SK-N-SH treated with all-trans-retinoic acid at 6 μM for 48 hours (cell line): ENCODE results near the gene CARS1.

ENCODE experiments used
- ARNTL ChIP-seq: fragments of 450-650 bp; formaldehyde crosslinking; IDR thresholded peaks from 2 replicates; pipeline ENCODE4 v1.5.0; 2020; ENCODE audit warnings: low read depth, mild to moderate bottlenecking, moderate library complexity, borderline replicate concordance
- BACH2 ChIP-seq: fragments of 250-450 bp; sonication (Bioruptor Pico); IDR thresholded peaks from 2 replicates; pipeline ENCODE4 v1.9.0; 2021; ENCODE audit warnings: mild to moderate bottlenecking, borderline replicate concordance
- CREB5 ChIP-seq: fragments of 250-450 bp; sonication (Bioruptor Pico); IDR thresholded peaks from 2 replicates; pipeline ENCODE4 v1.5.1; 2020; ENCODE audit warnings: low read depth, mild to moderate bottlenecking, moderate library complexity
- CSDC2 ChIP-seq: fragments of 250-450 bp; sonication (Bioruptor Pico); IDR thresholded peaks from 2 replicates; pipeline ENCODE4 v1.5.0; 2020; ENCODE audit warnings: mild to moderate bottlenecking, moderate library complexity
- OSR1 ChIP-seq: fragments of 250-450 bp; sonication (Bioruptor Pico); IDR thresholded peaks from 2 replicates; pipeline ENCODE4 v1.8.0; 2022; ENCODE audit warnings: moderate library complexity, mild to moderate bottlenecking, inconsistent platforms
- PPARA ChIP-seq: fragments of 250-450 bp; sonication (Bioruptor Pico); IDR thresholded peaks from 2 replicates; pipeline ENCODE4 v1.5.0; 2020; ENCODE audit warnings: mild to moderate bottlenecking, borderline replicate concordance
- ZNF8 ChIP-seq: fragments of 450-650 bp; formaldehyde crosslinking; IDR thresholded peaks from 2 replicates; pipeline ENCODE4 v1.5.0; 2020; ENCODE audit warnings: mild to moderate bottlenecking, moderate library complexity
- TF ChIP-seq, protein P1 (sequence below): fragments of 250-450 bp; sonication (Bioruptor Pico); IDR thresholded peaks from 2 replicates; pipeline ENCODE4 v1.8.0; 2020; ENCODE audit warnings: mild to moderate bottlenecking, moderate library complexity, borderline replicate concordance
- TF ChIP-seq, protein P2 (sequence below): fragments of 250-450 bp; sonication (Bioruptor Pico); IDR thresholded peaks from 2 replicates; pipeline ENCODE4 v1.5.0; 2020; ENCODE audit warnings: mild to moderate bottlenecking, moderate library complexity

DNA sequence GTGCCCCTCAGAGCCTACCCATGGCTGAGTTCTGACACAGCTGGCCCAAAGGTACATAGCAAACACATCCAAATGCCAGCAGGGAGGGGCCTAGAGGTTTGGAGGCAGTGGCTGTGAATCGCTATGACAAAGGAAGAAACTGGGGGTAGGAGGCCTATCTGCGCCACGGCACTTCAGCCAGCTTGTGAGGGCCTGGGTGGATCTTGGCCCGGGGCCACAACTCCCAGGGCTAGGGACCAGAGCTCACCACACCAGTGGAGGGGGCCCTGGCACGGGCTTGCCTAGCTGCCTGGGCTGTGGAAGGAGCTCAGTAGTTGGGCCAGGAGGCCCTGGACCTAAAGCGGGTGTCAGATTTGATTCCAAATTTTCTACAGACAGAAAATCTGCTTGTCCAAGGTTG, 55.7 kb downstream of the CARS1 start:
- no peak for TF ChIP-seq BACH2 (CRISPR knock-in tag)
- TF ChIP-seq ARNTL: no peak
- TF ChIP-seq, protein P1, sequence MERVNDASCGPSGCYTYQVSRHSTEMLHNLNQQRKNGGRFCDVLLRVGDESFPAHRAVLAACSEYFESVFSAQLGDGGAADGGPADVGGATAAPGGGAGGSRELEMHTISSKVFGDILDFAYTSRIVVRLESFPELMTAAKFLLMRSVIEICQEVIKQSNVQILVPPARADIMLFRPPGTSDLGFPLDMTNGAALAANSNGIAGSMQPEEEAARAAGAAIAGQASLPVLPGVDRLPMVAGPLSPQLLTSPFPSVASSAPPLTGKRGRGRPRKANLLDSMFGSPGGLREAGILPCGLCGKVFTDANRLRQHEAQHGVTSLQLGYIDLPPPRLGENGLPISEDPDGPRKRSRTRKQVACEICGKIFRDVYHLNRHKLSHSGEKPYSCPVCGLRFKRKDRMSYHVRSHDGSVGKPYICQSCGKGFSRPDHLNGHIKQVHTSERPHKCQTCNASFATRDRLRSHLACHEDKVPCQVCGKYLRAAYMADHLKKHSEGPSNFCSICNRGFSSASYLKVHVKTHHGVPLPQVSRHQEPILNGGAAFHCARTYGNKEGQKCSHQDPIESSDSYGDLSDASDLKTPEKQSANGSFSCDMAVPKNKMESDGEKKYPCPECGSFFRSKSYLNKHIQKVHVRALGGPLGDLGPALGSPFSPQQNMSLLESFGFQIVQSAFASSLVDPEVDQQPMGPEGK (CRISPR knock-in tag): no peak
- no peak for TF ChIP-seq PPARA (CRISPR knock-in tag)
- TF ChIP-seq OSR1 (CRISPR knock-in tag): no peak
- TF ChIP-seq, protein P2, sequence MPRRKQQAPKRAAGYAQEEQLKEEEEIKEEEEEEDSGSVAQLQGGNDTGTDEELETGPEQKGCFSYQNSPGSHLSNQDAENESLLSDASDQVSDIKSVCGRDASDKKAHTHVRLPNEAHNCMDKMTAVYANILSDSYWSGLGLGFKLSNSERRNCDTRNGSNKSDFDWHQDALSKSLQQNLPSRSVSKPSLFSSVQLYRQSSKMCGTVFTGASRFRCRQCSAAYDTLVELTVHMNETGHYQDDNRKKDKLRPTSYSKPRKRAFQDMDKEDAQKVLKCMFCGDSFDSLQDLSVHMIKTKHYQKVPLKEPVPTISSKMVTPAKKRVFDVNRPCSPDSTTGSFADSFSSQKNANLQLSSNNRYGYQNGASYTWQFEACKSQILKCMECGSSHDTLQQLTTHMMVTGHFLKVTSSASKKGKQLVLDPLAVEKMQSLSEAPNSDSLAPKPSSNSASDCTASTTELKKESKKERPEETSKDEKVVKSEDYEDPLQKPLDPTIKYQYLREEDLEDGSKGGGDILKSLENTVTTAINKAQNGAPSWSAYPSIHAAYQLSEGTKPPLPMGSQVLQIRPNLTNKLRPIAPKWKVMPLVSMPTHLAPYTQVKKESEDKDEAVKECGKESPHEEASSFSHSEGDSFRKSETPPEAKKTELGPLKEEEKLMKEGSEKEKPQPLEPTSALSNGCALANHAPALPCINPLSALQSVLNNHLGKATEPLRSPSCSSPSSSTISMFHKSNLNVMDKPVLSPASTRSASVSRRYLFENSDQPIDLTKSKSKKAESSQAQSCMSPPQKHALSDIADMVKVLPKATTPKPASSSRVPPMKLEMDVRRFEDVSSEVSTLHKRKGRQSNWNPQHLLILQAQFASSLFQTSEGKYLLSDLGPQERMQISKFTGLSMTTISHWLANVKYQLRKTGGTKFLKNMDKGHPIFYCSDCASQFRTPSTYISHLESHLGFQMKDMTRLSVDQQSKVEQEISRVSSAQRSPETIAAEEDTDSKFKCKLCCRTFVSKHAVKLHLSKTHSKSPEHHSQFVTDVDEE (CRISPR knock-in tag): no peak
- TF ChIP-seq ZNF8 (CRISPR knock-in tag): no peak
- TF ChIP-seq CREB5 (CRISPR knock-in tag): no peak
- no peak for TF ChIP-seq CSDC2 (CRISPR knock-in tag)
